WTC11 (cell line): ENCODE measurements around the gene ATP2B2.

ENCODE experiments used
- ATF3 ChIP-seq: sonication (generic); formaldehyde crosslinking; conservative IDR thresholded peaks from 2 replicates; pipeline ENCODE4 v1.8.1; 2022; ENCODE audit warnings: mild to moderate bottlenecking, missing genetic modification reagents
- CTCF ChIP-seq: fragments of 200-600 bp; IDR thresholded peaks from 2 replicates; pipeline ENCODE4 v1.8.0; 2022; ENCODE audit warnings: antibody characterized with exemption
- E2F5 ChIP-seq: sonication (generic); formaldehyde crosslinking; IDR thresholded peaks from 2 replicates; pipeline ENCODE4 v1.8.1; 2022; ENCODE audit warnings: mild to moderate bottlenecking, moderate library complexity, missing genetic modification reagents
- ETV6 ChIP-seq: sonication (generic); formaldehyde crosslinking; IDR thresholded peaks from 2 replicates; pipeline ENCODE4 v1.8.1; 2022; ENCODE audit warnings: mild to moderate bottlenecking, missing genetic modification reagents
- FOXP1 ChIP-seq: sonication (generic); formaldehyde crosslinking; IDR thresholded peaks from 2 replicates; pipeline ENCODE4 v1.8.0; 2022; ENCODE audit warnings: missing genetic modification reagents, mild to moderate bottlenecking, moderate library complexity, borderline replicate concordance
- JUN ChIP-seq: sonication (generic); formaldehyde crosslinking; IDR thresholded peaks from 2 replicates; pipeline ENCODE4 v1.8.0; 2023; ENCODE audit warnings: mild to moderate bottlenecking, missing genetic modification reagents
- MXD4 ChIP-seq: fragments of 250-450 bp; sonication (Bioruptor Pico); IDR thresholded peaks from 2 replicates; pipeline ENCODE4 v1.8.0; 2021; ENCODE audit warnings: mild to moderate bottlenecking, moderate library complexity, borderline replicate concordance
- NR3C1 ChIP-seq: sonication (generic); formaldehyde crosslinking; conservative IDR thresholded peaks from 2 replicates; pipeline ENCODE4 v1.8.1; 2023; ENCODE audit warnings: low read depth, mild to moderate bottlenecking, missing genetic modification reagents
- STAT6 ChIP-seq: sonication (generic); formaldehyde crosslinking; conservative IDR thresholded peaks from 2 replicates; pipeline ENCODE4 v1.8.1; 2023; ENCODE audit warnings: mild to moderate bottlenecking, low read depth, missing genetic modification reagents, moderate library complexity
- TEAD4 ChIP-seq: sonication (generic); formaldehyde crosslinking; IDR thresholded peaks from 2 replicates; pipeline ENCODE4 v1.8.0; 2022; ENCODE audit warnings: mild to moderate bottlenecking, missing genetic modification reagents
- USF1 ChIP-seq: sonication (generic); formaldehyde crosslinking; IDR thresholded peaks from 2 replicates; pipeline ENCODE4 v1.8.0; 2022; ENCODE audit warnings: mild to moderate bottlenecking, missing genetic modification reagents
- ZNF232 ChIP-seq: sonication (generic); formaldehyde crosslinking; IDR thresholded peaks from 2 replicates; pipeline ENCODE4 v1.8.0; 2022; ENCODE audit warnings: mild to moderate bottlenecking, missing genetic modification reagents

- no peak for TF ChIP-seq CTCF
- no peak for TF ChIP-seq MXD4
- no peak for TF ChIP-seq NR3C1
- no peak for TF ChIP-seq STAT6
- no peak for TF ChIP-seq ZNF232
- TF ChIP-seq ETV6 (CRISPR knock-in tag): no peak
- TF ChIP-seq E2F5 (CRISPR knock-in tag): no peak
- no peak for TF ChIP-seq TEAD4
- TF ChIP-seq JUN (CRISPR knock-in tag): no peak
- no peak for TF ChIP-seq ATF3 (CRISPR knock-in tag)
- TF ChIP-seq FOXP1 (CRISPR knock-in tag): no peak
- no peak for TF ChIP-seq USF1
Measured at GRCh38 chr3:10500717-10501663, 4.4 kb downstream of the ATP2B2 start.
